HG02610 (cell line): ENCODE measurements around the gene BSCL2.
"Not testable (repeated sequence)": the region's sequence is repeated elsewhere in the genome, so short reads cannot be mapped to it uniquely, and the experiment has no call there.

ENCODE experiments used
- ATAC-seq: cut with Tn5 transposase; IDR thresholded peaks from one replicate; pipeline ENCODE4 v1.9.1; 2021; ENCODE audit warnings: mild to moderate bottlenecking, moderate library complexity; ENCODE audit not compliant: unreplicated experiment

The BSCL2 gene

DNA sequence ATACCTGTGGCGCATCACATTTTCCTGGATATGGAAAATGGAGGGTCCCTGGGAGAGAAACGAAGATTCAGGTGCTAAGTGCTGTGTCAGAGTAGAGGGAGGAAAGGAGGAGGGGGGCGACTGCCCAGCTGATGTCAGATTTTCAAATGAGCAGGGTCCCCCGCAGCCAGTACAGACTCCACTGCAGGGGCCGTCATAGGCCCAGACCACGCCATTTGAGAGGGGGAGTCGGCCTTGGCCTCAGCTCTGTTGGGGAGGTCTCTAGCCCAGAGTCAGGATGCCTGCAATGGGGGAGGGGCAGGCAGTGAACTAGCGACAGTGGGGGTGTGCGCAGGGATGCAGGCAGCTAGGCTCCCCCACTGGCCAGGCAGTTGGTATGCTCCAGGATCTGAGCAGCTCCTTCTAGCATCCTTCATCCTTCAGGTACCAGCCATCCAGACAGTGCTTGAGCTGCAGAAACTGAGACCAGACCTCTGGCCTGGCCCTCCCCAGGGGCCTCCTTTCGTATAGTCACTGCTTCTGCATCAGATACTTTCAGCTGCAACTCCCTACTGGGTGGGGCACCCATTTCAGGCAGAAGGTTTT lies at the start of gene BSCL2, which contains the start of gene GNG3:
Gene BSCL2 (minus strand): TSS at position 148 of the 585 bp plus-strand sequence. CDS start 229 bp downstream, outside the sequence.
Gene GNG3 (plus strand): TSS at position 400 of the 585 bp plus-strand sequence. CDS start 620 bp downstream, outside the sequence.
- no peak for ATAC-seq

DNA sequence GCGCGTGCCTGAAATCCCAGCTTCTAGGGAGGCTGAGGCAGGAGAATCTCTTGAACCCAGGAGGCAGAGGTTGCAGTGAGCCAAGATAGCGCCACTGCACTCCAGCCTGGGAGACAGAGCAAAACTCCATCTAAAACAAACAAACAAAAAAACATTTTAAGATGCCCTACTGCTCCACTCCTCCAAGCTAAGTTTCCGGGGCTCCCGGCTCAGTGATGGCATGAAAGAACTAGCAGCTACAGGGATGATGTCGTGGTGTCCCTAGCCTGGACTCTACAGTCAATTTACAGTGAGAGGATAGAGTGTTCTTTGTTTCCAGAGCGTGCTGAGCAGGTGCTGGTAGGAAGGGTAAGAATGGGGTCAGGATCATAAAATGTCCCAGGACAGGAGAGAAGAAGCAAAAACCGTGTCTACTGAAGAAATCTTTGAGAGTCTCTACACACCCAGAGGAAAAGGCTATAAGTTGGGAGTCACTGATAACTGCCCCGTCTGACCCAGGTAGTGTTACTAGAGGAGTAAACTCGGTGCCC lies 47.9 kb upstream of the BSCL2 start:
- ATAC-seq = no peak

DNA sequence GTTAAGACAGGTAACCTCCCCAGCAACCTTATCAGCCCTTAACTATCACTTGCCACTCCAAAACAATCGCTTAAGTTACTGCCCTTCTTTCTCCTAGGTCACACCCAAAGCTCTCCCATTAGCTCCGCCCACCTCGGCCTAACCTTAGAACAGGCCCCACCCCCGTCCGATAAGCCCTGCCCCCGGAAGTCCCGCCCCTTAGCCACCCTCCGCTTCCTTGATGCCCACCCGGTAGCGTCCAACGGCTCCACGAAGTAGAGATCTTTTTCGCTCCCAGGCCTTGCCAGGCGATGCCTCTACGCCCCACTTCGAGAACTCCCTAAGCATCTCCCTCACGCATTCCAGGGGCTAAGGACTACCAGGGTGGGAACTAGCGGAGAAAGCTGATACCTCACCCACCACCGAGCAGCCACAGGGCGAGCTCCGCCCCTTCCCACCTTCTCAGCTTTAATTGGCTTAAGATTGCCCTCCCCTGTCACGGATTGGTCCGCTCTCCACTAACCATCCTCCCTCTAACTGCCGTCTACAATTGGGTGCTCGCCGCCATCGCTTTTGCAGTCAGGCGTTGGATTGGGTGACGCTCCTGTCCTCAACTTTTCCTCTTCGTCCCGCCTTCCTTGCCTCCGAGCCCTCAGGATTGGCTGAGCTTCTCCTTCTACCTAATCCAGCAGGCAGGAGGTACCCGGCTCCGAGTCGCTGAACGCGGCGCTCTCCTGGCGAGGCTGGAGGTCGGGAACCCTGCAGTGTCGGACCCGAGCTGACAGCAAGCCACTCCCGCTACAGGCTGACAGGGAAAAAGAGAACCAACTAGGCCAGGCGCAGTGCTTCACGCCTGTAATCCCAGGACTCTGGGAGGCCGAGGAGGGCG lies 46.7 kb upstream of the BSCL2 start, which contains the start of gene ZBTB3:
Gene ZBTB3 (minus strand): TSS at position 425 of the 868 bp plus-strand sequence. CDS start 496 bp downstream, outside the sequence.
- ATAC-seq = peak; percentile 95

DNA sequence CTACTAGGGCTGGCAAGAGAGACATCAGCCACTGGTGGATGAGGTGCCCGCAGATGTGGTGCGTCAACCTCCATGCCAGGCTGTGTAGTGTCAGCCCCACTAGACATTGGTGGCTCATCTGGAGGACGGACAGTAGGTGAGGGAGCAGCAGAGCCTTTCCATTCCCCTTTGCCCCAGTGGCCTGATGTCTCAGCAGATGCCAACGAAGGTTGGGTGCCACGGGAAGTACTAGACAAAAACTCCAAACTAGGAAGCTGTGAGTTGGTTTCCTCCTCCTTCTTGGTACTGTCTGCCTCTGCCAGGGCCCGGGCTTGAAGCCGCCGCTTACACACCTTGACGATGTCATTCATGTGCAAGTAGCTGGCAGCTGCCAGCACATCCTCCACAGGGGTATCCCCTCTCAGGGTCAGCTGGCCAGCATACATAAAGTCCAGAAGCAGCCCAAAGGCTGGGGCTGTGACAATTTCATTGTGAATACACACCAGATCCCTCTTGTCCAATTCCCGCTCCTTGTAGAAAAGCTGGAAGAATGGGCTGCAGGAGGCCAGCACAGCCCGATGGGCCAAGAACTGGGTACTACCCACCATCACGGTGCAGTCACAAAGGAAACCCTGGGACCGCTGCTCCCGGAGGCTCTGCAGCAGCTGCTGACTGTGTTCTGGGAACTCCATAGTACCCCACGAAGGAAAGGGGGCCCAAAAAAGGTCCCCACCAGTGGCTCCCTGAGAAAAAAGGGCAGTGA lies 45.9 kb upstream of the BSCL2 start:
- ATAC-seq = no peak

DNA sequence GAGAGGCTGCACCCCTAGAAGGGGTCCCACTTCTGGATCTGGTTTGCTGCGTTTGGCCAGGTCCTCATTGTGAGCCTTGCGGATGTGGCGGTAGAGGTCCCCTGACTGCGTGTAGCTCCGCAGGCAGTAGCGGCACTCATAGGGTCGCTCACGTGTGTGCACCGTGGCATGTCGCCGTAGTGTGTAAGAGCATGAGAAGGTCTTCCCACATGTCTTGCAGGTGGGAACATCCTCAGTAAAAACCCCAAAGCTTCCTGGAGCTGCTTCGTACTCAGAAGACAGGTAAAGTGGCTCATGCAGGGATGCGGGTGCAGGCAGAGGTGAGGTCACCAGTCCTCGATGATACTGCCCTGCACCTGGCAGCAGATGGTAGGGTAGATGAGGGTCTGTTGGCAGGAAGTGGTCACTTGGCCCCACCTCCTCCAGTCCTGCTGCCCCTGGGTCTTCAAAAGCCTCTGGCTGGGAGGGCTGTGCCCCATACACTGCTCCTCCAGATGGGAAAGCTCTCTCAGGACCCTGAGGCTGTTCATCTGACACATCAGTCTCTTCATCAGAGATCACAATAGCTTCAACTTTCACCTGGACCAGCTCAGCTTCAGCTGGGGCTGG lies 45.1 kb upstream of the BSCL2 start:
- no peak for ATAC-seq

DNA sequence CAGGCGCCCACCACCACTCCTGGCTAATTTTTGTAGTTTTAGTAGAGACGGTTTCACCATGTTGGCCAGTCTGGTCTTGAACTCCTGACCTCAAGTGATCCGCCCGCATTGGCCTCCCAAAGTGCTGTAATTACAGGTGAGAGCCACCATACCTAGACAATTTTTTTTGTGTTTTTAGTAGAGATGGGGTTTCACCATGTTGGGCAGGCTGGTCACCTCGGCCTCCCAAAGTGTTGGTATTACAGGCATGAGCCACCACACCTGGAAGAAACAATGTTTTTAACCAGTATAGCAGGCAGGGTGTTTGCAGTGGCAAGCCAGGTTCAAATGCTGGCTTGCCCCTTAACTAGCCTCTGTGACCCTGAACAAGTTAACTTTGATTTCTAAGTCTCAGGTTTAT lies 42.7 kb upstream of the BSCL2 start:
- ATAC-seq = not testable (repeated sequence)

DNA sequence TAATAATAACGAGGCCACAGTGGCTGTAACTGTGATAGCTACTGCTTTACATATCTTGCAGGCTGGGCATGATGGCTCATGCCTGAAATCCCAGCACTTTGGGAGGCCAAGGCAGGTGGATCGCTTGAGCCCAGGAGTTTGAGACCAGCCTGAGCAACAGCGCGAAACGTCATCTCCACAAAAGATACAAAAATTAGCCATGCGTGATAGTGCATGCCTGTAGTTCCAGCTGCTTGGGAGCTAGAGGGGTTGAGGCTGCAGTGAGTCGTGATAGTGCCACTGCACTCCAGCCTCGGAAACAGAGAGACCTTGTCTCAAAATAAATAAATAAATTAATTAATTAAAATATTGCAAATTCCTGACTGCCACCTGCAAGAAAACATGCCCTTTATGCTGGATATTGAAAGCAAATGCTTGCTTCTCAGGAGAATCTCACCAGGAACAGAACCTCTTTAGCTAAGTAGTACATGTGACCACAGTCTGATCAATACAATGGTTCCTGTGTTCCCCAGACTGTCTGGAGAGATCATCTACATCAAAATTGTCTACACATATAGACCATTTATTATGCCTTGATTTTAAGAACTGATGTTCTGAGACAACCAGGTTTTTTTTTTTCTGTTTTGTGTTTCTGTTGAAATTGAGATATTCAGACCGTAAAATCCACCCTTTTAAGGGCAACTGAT lies 40.4 kb upstream of the BSCL2 start:
- no peak for ATAC-seq

DNA sequence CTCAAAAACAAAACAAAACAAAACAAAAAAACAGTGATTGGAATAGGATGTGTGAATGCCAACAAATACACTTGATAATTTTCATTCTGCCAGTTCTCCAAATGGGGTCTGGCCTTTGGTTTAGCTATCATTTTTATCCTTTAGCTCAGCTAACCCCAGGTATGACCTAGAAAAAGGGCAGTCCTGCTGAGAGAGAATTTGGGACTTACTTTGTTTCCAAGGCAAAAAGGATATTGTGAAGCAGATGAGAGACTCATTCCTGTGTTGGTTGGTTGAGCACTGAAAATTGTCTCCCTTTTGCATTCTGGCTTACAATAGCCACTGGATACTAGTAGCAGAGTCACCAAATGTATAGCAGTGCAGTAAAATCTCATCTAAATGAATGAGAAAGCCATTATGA lies 30.0 kb upstream of the BSCL2 start:
- no peak for ATAC-seq

DNA sequence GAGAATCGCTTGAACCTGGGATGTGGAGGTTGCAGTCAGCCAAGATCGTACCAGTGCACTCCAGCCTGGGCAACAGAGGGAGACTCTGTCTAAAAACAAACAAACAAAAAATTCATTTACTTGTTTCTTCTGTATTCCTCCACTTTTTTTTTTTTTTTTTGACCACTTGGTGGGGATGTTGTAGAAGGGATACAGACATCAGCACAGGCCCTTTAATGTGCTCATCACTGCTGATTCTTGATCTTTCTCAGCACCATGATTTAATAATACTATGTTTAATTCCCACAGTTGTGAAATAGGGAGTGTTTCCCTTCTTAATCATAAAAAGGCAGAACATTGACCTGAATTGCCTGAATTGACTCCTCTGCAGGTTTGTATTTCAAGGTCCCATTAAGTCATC lies 25.6 kb upstream of the BSCL2 start:
- ATAC-seq = no peak

DNA sequence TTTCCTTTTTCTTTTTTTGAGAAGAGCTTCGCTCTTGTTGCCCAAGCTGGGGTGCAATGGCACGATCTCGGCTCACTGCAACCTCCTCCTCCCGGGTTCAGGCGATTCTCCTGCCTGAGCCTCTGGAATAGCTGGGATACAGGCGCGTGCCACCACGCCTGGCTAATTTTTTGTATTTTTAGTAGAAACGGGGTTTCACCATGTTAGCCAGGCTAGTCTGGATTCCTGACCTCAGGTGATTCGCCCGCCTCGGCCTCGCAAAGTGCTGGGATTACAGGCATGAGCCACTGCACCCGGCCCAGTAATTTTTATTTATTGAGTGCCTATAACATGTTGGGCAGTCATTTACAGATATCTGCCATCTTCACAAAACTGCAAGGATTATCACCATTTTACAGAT lies 22.9 kb upstream of the BSCL2 start:
- ATAC-seq = not testable (repeated sequence)

DNA sequence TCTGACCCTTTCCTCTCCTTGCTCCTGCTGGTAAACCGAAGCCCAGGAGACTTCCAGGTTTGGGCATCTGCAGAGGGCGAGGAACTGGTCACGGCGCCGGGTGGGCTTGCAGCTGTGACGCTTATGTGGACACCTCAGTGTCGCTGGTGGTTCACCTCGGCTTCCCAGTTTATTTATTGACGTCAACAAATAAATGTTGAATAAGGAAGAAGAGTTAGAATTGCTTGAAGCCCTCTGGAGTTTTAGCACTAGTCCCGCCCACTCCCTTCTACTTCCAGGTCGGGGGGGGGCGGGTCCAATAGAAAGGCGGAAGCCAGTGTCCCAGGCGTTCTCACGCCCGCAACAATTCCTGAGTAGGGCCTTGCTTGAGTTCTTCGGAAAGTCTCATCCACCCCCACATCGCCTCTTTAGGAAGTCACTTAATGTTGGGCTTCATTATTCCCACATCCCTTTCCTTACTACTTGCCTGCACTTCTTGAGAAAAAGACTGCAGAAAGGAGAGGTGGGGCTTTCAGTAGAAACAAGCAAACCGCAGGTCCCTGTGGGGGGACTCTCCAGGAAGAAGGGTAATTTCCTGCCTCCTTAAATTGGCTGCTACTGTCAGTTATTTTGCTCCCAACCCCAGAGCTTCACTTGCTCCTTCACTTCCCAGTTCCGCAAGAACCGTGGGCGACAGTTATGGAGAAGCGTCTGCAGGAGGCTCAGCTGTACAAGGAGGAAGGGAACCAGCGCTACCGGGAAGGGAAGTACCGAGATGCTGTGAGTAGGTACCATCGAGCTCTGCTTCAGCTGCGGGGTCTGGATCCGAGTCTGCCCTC lies 21.2 kb upstream of the BSCL2 start, which contains the start of gene TTC9C:
Gene TTC9C (plus strand): TSS at position 316 of the 818 bp plus-strand sequence. CDS start 363 bp downstream, at position 679.
- ATAC-seq = no peak

DNA sequence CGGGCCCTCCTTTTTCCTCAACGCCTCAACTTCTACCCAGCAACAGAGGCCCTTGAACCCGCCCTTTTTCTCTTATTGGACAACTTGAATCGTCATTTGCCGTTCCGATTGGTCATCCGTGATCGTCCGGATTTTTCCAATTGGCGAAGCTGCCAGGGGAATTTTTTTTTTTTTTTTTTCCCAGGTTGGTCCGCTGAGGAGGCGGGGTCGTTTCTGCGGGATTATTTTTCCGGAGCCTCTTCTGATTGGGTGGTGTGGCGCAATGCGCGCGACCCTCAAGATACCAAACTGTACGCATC lies 20.6 kb upstream of the BSCL2 start:
- ATAC-seq = peak; percentile 51

DNA sequence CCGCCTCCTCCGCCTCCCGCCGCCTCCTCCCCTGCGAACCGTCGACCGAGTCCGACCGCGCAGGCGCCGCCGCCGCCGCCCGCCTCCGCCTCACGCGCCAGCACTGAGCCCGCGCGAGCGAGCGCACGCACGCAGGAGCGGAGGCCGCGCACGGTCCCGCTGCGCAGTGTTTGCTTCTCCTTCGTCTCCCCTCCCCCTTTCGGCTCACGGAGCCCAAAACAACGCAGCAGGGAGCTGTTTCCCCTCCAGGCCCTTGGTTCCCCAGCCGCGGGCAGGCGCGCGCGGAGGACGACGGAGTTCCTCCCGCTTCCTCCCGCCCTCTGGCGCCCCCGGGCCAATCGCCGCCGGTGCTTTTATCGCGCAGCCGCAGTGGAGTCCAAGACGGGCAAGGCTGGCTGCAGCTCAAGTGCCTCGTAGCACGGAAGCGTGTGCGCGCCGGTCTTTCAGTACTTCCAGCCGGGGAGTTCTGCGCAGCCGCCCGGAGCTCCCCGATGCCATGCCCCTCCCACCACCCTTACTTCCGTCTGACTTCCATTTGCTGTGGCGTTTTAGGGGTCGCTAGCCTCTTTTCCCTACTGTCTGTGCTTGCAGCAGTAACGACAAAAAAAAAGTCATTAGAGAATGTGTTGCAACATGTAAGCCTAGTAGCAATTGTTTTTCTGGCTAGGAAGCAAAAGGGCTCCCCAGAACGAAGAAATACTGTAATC lies 20.1 kb upstream of the BSCL2 start, which contains the start of gene HNRNPUL2:
Gene HNRNPUL2 (minus strand): TSS at position 293 of the 707 bp plus-strand sequence. CDS start 301 bp downstream, outside the sequence.
- ATAC-seq = peak; percentile 70

DNA sequence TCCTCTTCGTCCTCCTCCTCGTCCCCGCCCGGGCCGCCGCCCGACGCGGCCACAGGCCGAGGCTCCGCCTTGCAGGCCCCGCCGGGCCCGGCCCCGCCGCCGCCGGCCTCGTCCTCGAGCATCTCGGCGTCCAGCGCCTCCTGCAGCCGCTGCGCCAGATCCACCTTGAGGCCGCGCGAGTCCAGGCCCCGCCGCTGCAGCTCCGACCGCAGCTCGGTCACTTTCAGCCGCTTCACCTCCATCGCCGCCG lies 19.6 kb upstream of the BSCL2 start:
- ATAC-seq = peak; percentile 4

DNA sequence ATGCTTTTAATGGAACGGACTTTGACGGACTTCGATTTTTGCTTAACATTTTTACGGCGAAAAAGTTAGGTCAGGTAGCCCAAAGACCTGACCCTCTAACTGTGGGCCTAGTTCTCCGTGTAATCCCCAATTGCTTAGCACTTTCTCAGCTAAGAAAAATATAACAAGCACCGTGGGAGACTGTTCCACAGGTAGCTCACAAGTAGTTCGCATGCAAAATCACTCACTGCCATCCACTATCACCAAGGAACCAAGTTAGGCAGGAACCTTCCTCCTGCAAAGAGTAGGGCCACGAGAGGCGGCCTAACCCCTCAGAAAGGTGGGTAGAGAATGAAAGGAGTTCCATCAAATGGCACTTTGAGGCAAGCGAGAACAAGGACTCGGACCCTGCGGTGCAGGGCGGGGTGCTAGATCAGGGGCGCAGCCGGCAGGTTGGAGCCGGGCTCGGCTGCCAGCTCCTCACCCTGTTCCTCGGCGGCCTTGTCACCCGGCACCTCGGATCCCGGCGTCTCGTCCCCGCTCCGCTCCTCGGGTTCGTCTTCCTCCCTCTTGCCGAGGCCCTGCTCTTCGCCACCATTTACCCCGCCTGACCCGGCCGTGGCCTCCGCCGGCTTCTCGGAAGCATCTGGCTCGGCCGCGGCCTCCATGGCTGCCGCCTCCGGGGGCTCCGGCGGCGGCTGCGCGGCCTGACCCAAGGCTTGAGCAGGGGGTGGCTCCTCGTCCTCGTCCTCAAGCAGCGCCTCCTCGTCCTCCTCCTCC lies 19.1 kb upstream of the BSCL2 start:
- no peak for ATAC-seq

DNA sequence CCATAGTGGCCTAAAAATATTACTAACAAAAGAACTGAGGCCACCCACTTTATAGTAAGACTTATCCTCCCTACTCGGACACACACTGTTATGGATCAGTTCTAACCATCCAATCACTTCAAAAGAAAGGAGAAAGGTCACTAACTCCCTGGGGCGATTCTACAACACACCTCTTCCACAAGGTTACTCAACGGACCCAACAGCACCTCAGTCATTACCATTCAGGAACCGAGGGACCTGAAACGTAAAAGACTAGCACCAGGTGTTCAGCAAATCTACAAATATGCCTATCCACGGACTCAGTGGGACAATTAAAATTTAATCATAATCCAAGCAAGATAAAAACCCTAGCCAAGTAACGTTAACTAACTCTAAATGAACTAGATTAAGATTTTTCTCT lies 18.4 kb upstream of the BSCL2 start:
- ATAC-seq = no peak

DNA sequence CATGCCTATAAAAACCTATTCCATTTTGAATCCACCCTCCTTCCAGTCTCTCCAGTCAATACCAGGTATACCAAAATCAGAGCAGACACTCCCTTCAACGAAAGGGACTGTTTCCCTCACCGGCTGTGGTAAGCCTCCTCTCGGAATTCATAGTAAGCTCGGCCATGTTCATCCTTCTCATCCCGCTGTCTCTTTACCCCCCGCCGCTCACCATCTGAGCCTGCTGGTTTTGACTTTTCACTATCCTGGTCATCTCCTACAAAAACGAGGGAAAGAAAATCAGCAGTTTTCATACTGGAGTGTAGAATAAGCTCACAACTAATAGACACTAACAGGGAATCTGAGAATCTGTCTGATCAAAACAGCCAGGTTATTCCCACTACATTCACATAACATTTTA lies 16.9 kb upstream of the BSCL2 start:
- ATAC-seq = no peak

DNA sequence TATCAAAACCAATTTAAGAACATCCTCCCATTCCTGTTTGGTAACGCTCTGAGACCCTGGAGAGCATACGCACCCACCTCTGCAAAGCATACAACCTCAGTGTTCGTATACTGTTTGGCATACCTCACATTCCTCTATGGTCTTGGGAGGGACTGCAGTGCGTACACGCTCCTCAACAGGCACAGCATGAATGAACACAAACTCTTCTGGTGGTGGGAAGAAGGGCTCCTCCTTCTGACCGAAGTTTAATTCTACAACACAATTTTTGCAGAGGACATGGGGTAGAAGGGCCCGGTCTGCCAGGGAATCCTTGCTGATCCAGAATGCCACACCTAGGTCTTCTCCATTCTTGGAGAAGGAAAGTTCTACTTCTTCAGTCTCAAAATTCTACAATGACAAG lies 14.8 kb upstream of the BSCL2 start:
- no peak for ATAC-seq
